DLD1 (cell line): ENCODE measurements around the gene BAX.

Experiments
- in situ Hi-C: cut with HindIII; loops from 2 replicates; pipeline ENCODE4 v1.10.0; 2017; ENCODE audit warnings: low sequenced_read_pairs

BAX gene

GRCh38 chr19:48975947-48976847 lies 21.5 kb downstream of the BAX start:
- in situ Hi-C loops = no loop called here

DNA sequence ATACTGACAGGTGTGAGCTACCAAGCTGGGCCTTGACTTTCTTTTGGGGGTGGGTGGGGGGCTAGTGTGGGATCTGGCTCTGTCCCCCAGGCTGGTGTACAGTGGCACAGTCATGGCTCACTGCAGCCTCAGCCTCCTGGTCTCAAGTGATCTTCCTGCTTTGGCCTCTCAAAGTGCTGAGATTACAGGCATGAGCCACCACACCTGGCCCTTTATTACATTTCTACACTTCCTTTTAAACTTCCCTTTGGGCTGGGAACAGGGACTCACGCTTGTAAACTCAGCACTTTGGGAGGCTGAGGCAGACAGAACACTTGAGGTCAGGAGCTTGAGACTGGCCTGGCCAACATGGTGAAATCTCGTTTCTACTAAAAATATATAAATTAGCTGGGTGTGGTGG lies 22.4 kb downstream of the BAX start:
- in situ Hi-C loops = no loop called here

DNA sequence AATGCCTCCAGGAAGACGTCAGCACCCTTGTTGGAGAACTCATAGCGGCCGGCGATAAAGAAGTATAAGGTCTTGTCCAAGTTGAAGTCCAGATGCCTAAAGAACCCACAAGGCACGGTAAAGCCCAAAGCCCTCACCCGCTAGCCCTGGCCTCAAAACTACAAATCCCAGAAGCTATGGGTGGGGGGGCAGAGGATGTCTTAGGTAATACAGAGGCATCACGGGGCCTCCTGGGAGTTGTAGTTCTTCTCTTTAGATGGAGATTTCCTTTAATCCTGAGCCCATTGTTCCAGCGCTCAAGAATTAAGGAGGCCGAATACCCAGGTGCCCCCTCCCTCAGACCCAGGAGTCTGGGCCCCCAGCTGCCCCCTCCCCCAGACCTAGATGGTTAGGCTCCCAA lies 27.6 kb downstream of the BAX start:
- in situ Hi-C loops = no loop called here

DNA sequence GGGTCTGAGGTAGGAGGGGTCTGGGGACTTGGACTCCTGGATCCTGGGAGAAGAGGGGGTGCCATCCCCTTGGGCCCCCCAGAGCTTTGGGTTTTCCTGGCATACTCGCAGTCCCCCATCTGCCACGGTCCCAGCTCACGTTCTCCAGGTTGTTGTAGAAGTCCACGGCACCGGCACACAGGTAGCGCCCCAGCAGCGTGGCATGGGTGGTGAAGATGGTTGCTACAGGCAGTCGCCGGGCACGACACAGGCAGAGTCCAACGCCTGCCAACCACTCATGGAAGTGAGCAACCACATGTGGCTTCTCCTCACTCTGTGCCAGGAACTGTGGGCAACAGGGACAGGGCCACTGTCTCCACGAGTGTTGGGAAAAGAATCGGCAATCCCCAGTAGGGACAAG lies 31.0 kb downstream of the BAX start:
- in situ Hi-C loops = no loop called here

DNA sequence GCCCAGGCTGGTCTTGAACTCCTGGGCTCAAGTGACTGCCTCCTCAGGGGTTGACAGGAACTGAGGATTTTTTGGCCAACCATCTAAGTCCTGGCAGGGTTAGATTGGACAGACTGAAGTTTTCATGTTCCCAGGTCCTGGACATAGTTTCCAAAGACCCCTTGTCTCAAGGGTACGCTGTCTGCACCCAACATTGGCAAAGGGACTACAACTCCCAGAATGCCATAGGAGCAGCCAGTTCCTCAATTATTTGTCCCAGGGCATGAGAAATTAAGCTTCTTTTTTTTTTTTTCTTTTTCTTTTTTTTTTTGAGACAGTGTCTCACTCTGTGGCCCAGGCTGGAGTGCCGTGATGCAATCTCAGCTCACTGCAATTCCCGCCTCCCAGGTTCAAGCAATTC lies 31.5 kb downstream of the BAX start:
- in situ Hi-C loops = no loop called here

- in situ Hi-C loops = no loop called here
Measured at GRCh38 chr19:48987323-48987722, 32.6 kb downstream of the BAX start.

GRCh38 chr19:48988286-48988685 lies 33.6 kb downstream of the BAX start:
- in situ Hi-C loops = no loop called here

DNA sequence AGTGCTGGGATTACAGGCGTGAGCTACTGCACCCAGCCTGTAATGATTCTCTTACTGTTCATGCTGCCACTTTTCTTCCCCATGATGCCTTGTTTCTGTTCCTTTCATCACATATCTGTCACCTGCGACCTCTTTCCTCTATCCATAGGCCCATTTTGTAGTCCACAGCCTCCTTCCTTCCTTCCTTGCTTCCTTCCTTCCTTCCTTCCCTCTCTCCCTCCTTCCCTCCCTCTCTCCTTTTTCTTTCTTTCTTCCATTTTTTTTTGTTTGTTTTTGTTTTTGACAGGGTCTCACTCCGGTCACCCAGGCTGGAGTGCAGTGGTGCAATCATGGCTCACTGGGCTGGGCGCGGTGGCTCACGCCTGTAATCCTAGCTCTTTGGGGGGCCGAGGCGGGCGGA lies 34.2 kb downstream of the BAX start:
- in situ Hi-C loops = no loop called here

DNA sequence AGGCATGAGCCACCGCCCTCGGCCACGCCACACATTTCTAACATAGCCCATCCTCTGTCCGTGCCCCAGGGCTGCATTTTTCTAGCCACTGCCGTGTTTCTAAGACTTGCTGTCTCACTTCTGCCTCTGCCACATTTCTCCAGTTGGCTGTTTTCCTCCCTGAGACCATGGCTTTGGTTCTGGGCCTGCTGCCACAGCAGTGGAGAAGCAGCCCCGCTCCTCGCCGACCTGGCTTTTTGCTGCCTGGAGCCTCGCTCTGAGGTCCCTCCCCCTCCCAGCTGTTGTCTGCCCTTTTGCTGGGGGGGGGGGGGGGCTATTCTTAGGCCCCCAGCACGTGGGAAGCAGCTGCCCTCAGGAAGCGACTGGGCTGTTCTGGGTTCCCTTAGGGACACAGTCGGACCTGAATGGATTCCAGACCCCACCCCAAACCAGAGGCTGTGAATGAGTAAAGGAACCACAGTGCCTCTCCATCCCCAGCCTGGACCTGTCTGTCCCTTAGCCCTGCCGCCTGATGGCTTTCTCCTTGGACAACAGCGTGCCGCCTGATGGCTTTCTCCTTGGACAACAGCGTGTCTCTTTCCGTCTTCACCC lies 35.1 kb downstream of the BAX start:
- in situ Hi-C loops = no loop called here

DNA sequence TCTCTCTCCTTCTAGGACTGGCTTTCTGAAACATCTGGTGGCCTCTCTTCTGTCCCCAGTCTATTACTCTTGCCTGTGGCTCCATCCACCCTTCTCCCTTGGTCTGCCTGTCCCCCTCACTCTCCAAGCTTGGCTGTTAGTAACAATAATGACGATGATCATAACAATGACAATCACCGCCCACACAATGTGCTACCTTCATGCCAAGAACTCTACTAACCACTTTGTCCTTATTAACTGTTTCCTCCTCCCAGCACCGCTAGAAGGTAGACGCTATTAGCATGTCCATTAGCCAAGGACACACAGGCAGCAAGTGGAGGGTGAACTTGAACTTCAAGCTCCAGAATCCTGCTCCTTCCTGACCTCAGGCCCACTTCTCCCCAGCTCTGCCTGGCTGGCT lies 35.7 kb downstream of the BAX start:
- in situ Hi-C loops = no loop called here

GRCh38 chr19:48991011-48991609 lies 36.4 kb downstream of the BAX start:
- in situ Hi-C loops = no loop called here

DNA sequence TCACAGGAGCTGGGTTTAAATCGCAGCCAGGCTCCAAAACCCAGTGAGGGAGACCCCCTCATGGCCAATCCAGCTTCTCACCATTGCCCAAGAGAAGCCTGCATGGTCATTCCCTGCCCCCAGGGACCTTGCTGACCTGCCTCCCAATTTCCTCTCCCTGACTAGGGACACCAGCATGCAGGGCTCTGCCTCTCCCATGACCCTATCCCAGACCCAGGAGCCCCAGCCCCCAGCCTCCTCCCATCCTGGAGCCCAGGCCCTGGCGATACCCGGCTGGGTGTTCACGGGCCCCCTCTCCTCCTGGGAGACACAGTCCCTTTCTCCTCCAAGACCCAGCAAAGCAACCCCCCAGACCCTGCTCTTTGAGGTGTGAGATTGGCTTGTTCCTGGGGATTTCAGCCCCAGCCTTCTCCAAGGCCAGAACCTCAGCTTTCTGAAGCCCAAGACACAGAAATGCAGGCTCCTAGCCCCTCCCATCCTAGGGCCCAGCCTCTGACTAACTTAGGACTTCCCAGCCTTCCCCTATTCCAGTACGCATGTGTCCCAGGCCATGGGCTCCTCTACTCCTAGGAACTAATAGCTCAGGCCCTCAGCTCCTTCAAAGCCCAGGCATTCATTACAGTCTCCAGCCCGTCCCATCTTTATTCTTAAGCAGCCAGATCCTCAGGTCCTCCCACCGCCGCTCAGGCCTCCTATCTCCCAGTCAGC lies 37.4 kb downstream of the BAX start:
- in situ Hi-C loops = no loop called here

GRCh38 chr19:48992581-48993174 lies 38.0 kb downstream of the BAX start:
- in situ Hi-C loops = no loop called here

- in situ Hi-C loops = no loop called here
Measured at GRCh38 chr19:48993175-48994034, 38.7 kb downstream of the BAX start, which contains the start of the genes GYS1 and RUVBL2. GYS1 (minus strand) TSS chr19:48993309; CDS start chr19:48993112, 197 bp downstream. RUVBL2 (plus strand) TSS chr19:48993887; CDS start chr19:48993912, 25 bp downstream.

DNA sequence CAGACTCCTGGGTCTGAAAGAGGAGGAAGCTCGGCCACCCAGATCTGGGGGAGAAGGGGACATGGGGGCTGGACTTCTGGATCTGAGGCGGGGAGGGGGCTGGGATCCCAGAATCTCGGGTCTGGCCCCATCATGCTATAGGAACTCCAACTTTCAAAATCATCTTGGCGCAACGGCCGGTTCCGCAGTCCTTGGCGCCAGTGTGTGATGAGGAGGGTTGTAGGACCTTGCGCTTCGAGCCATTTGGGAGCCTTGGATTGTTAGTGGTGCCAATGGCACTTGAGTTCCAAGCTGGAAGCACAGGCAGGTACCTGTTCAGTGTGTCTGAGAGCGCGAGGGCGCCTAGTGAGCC lies 39.3 kb downstream of the BAX start:
- in situ Hi-C loops = no loop called here

DNA sequence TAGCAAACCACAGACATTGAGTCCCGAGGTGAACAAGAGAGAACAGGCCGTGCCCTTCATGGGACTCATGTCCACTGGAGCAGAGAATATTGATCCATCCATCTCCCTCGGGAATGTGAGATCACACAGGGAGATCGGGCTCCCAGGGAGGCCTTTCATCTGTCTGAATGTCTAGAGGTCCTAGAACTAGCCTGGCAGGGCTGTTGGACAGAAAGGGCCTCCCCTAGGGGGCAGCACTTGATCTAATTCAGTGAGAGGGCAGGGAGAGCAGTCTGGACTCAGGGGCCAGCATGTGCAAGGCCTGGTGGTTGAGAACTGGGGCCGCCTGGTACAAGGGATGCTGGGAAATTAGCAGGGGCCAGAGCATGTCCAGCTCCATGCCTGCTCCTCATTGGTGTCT lies 43.3 kb downstream of the BAX start:
- in situ Hi-C loops = no loop called here

- in situ Hi-C loops = no loop called here
Measured at GRCh38 chr19:48999481-49000325, 45.0 kb downstream of the BAX start.

- in situ Hi-C loops = no loop called here
Measured at GRCh38 chr19:49004133-49004532, 49.5 kb downstream of the BAX start.

GRCh38 chr19:49004964-49005614 lies 50.4 kb downstream of the BAX start:
- in situ Hi-C loops = no loop called here
